ENCODE results near the gene PPM1M.
A peak's percentile ranks its signal among the peaks of the same experiment; 100 is the strongest.

DNA sequence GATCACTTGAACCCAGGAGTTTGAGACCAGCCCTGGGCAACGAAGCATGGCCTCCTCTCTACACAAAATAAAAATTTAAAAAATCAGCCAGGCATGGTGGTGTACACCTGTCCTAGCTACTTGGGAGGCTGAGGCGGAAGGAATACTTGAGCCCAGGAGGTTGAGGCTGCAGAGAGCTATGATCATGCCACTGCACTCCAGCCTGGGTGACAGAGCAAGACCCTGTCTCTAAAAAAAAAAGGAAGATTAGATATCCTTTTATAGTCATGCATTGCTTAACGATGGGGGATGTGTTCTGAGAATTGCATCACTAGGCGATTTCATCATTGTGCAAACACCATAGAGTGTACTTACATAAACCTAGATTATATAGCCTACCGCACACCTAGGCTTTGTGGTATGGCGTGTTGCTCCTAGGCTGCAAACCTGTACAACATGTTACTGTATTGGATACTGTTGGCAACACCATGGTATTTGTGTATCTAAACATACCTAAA, 35.0 kb upstream of the PPM1M start:
- TF ChIP-seq, protein P1, sequence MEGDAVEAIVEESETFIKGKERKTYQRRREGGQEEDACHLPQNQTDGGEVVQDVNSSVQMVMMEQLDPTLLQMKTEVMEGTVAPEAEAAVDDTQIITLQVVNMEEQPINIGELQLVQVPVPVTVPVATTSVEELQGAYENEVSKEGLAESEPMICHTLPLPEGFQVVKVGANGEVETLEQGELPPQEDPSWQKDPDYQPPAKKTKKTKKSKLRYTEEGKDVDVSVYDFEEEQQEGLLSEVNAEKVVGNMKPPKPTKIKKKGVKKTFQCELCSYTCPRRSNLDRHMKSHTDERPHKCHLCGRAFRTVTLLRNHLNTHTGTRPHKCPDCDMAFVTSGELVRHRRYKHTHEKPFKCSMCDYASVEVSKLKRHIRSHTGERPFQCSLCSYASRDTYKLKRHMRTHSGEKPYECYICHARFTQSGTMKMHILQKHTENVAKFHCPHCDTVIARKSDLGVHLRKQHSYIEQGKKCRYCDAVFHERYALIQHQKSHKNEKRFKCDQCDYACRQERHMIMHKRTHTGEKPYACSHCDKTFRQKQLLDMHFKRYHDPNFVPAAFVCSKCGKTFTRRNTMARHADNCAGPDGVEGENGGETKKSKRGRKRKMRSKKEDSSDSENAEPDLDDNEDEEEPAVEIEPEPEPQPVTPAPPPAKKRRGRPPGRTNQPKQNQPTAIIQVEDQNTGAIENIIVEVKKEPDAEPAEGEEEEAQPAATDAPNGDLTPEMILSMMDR (IDR thresholded peaks at IDR 0.05), result no peak
- TF ChIP-seq EP300 (IDR thresholded peaks at IDR 0.05; ENCODE audit: low read depth), result no peak
- peak in 2 of 3 donors; percentile 31 to 36 for TF ChIP-seq POLR2AphosphoS5 (IDR thresholded peaks at IDR 0.05)

Measured in transverse colon (tissue), 4 donors.